Natural killer cell (primary cell): ENCODE measurements around the gene TAF8. TPM values are rescaled to one million over a fixed set of nuclear protein-coding genes. Genes with fewer than 3 reads are reported as not detected.

Experiments
- ATAC-seq, 3 donors: fragments of 150-1000 bp in 2 of 3; fragments of 200-7000 bp in 1 of 3; cut with Tn5 transposase; 1 replicate in 1 of 3; 2 replicates in 2 of 3; pipeline ENCODE4 v1.10.0; 2021; ENCODE audit warnings: mild to moderate bottlenecking in 2 of 3, moderate library complexity in 2 of 3
- DNase-seq, 2 donors: peaks; one replicate each; pipeline versions ENCODE4 v3.0.0 to v3.0.0-alpha.2; 2013 to 2021; ENCODE audit warnings: mixed read lengths in 1 of 2
- H3K27ac ChIP-seq: one replicate; pipeline ENCODE4 v1.5.1; 2013; ENCODE audit warnings: mild to moderate bottlenecking, low read length
- H3K27me3 ChIP-seq: one replicate; pipeline ENCODE4 v1.6.1; 2013; ENCODE audit warnings: low read length; ENCODE audit not compliant: control insufficient read depth, insufficient read depth
- H3K36me3 ChIP-seq: one replicate; pipeline ENCODE4 v1.6.1; 2013; ENCODE audit warnings: low read length; ENCODE audit not compliant: control insufficient read depth, insufficient read depth
- H3K4me1 ChIP-seq: one replicate; pipeline ENCODE4 v1.6.1; 2013; ENCODE audit warnings: low read length; ENCODE audit not compliant: control insufficient read depth, insufficient read depth
- H3K4me3 ChIP-seq: one replicate; pipeline ENCODE4 v1.5.1; 2013; ENCODE audit warnings: low read length
- H3K9me3 ChIP-seq: one replicate; pipeline ENCODE4 v1.6.1; 2013; ENCODE audit warnings: low read length; ENCODE audit not compliant: control insufficient read depth, insufficient read depth
- H3K27ac Mint-ChIP-seq, 2 donors: one replicate each; pipeline ENCODE4 v1.8.0; 2022; ENCODE audit warnings: mild to moderate bottlenecking in 2 of 2, mixed read lengths in 2 of 2, moderate library complexity in 1 of 2
- H3K27me3 Mint-ChIP-seq, 2 donors: one replicate each; pipeline ENCODE4 v1.8.0; 2022; ENCODE audit warnings: low read depth in 2 of 2, mixed read lengths in 2 of 2
- H3K36me3 Mint-ChIP-seq: one replicate; pipeline ENCODE4 v1.8.0; 2022; ENCODE audit warnings: mixed read lengths
- H3K4me1 Mint-ChIP-seq, 2 donors: one replicate each; pipeline ENCODE4 v1.8.0; 2022; ENCODE audit warnings: mixed read lengths in 2 of 2
- H3K4me3 Mint-ChIP-seq: one replicate; pipeline ENCODE4 v1.8.0; 2022; ENCODE audit warnings: mild to moderate bottlenecking, moderate library complexity, mixed read lengths
- H3K9me3 Mint-ChIP-seq, 2 donors: one replicate each; pipeline ENCODE4 v1.8.0; 2022; ENCODE audit warnings: mixed read lengths in 2 of 2
- WGBS: methylation state at CpG from one replicate; pipeline ENCODE4 v1.1.7; 2013; ENCODE audit warnings: missing lambda C conversion rate; ENCODE audit not compliant: insufficient coverage; 5-methylcytosine and 5-hydroxymethylcytosine counted together
- intact Hi-C: fragments of 100-400 bp; cut with micrococcal nuclease; formaldehyde crosslinking; loops from one replicate; pipeline ENCODE4 v1.14.2; 2022
- total RNA-seq, 4 donors: library from RNA; stranded (reverse); fragments of 120-200 nt in 1 of 4; gene quantifications; one replicate each; pipeline versions ENCODE4 v1.2.3 to v1.2.4, GENCODE V29; 2013 to 2022
- TF ChIP-seq, protein P1 (sequence below): fragments of 200-600 bp; IDR thresholded peaks from one replicate; pipeline ENCODE4 v1.8.0; 2022; ENCODE audit warnings: antibody characterized with exemption

Gene TAF8
- total RNA-seq, 3 donors from 2014 or later (not counting 1 experiment from before 2014, with no cell fraction given): 38.4 to 54.2 (median 47.5) TPM

DNA sequence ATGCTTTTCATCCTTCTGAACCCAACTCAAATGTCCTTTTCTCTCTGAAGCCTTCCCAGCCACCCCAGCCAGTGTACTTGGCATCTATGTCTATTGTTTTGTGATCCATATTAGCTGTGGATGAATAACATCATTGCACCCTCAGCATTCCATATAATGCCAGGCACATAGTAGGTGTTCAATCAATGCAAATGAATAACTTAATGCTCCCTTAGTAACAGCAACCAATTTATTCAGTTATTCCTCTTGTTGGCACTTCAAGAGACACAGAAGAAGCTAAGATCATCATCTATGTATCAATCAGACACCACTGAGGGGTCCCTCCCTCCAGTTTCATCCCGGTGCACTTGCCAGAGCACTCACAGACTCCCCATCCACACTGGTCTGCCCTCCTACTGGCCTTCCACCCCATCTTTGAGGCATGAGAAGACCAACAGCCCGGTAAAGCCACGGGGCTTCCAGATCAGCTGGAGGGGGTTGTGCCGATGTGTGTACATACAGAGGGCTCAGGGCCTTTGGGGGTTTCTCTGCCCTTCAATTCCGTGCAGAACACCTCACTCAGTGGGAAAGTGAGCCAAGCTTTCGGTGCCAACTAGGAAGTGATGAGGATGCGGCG is 2.4 kb upstream of the TAF8 start:
- Histone ChIP-seq H3K27me3 (no peaks in the 10 kb centered on the region), H3K4me1 (peaks cover 68% of the 10 kb centered on the region), H3K36me3 (peaks cover 20% of the 10 kb centered on the region), H3K4me3 (peak overlapping the region; percentile 94), H3K9me3 (no peaks in the 10 kb centered on the region), H3K27ac (peak overlapping the region; percentile 64)
- DNase-seq: no peak
- Mint-ChIP-seq H3K4me1 (peaks cover 70 to 84% of the 10 kb centered on the region in 2 donors), H3K27me3 (no peaks in the 10 kb centered on the region), H3K27ac (peak overlapping the region; percentile 87 to 97), H3K36me3 (no peaks in the 10 kb centered on the region), H3K9me3 (no peaks in the 10 kb centered on the region), H3K4me3 (peak overlapping the region; percentile 98)
- 0% methylated on average over 7 of the region's 8 CpGs for WGBS
- TF ChIP-seq, protein P1, sequence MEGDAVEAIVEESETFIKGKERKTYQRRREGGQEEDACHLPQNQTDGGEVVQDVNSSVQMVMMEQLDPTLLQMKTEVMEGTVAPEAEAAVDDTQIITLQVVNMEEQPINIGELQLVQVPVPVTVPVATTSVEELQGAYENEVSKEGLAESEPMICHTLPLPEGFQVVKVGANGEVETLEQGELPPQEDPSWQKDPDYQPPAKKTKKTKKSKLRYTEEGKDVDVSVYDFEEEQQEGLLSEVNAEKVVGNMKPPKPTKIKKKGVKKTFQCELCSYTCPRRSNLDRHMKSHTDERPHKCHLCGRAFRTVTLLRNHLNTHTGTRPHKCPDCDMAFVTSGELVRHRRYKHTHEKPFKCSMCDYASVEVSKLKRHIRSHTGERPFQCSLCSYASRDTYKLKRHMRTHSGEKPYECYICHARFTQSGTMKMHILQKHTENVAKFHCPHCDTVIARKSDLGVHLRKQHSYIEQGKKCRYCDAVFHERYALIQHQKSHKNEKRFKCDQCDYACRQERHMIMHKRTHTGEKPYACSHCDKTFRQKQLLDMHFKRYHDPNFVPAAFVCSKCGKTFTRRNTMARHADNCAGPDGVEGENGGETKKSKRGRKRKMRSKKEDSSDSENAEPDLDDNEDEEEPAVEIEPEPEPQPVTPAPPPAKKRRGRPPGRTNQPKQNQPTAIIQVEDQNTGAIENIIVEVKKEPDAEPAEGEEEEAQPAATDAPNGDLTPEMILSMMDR: no peak
- intact Hi-C loops: no loop called here
- no peak for ATAC-seq

DNA sequence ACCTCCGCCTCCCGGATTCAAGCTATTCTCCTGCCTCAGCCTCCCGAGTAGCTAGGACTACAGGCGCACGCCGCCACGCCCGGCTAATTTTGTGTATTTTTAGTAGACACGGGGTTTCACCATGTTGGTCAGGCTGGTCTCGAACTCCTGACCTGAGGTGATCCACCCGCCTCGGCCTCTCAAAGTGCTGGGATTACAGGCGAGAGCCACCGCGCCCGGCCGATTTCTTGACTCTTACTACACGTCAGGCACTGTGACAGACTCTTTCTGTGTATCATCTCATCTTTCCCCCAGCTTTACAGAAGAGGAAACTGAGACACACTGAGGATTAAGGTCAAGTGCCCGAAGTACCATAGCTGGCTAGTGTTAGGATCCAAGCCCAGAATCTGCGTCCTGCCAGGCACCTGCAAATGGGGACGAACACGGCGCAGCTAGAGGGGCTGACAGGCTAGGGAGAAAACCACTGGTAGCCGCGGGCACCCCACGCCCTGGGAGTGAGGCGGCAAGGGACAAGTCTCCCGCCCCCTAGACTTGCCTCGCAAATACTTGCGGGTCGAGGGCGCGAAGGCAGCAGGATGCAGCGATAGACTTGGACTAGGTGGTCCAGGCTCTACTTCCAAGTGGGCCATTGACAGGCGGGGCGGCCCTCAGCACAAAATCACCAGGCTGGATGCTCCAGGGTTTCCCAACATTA is 1.1 kb upstream of the TAF8 start:
- no peaks in the 10 kb centered on the region for H3K9me3 ChIP-seq
- whole genome bisulfite sequencing: 68% methylated on average over 36 of the region's 36 CpGs
- no peaks in the 10 kb centered on the region for H3K27me3 ChIP-seq
- intact Hi-C loops: no loop called here
- TF ChIP-seq, protein P1: no peak
- no peaks in the 10 kb centered on the region for H3K9me3 Mint-ChIP-seq
- peak overlapping the region; percentile 91 for H3K27ac ChIP-seq
- no peaks in the 10 kb centered on the region for H3K36me3 Mint-ChIP-seq
- no peaks in the 10 kb centered on the region for H3K27me3 Mint-ChIP-seq
- peak overlapping the region; percentile 87 to 97 for H3K27ac Mint-ChIP-seq
- DNase-seq (peak; percentile 23 to 46), ATAC-seq (no peak)
- peaks cover 55% of the 10 kb centered on the region for H3K4me1 ChIP-seq
- peaks cover 12% of the 10 kb centered on the region for H3K36me3 ChIP-seq
- H3K4me3 ChIP-seq: peak overlapping the region; percentile 94
- H3K4me3 Mint-ChIP-seq: peak overlapping the region; percentile 98
- H3K4me1 Mint-ChIP-seq: peaks cover 60 to 77% of the 10 kb centered on the region in 2 donors

DNA sequence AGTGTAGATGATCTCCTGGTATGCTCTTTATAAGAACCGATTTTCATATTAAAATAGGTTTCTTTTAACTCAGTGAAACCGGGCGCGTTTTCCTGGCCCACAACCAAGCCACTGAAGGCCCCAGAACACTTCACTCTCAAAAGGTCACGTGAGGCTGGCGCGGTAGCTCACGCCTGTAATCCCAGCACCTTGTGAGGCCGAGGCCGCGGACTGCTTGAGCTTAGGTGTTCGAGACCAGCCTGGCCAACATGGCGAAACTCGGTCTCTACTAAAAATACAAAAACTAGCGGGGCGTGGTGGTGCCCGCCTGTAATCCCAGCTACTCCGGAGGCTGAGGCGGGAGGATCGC is 402 bp upstream of the TAF8 start:
- peak; percentile 46 to 76 for DNase-seq
- peaks cover 13% of the 10 kb centered on the region for H3K36me3 ChIP-seq

More for the DNA sequence above, 402 bp upstream of the TAF8 start:
- intact Hi-C loops: no loop called here
- Mint-ChIP-seq H3K27me3 (no peaks in the 10 kb centered on the region), H3K36me3 (no peaks in the 10 kb centered on the region), H3K4me3 (peak overlapping the region; percentile 98), H3K27ac (peak overlapping the region; percentile 87 to 97), H3K9me3 (no peaks in the 10 kb centered on the region), H3K4me1 (peaks cover 53 to 71% of the 10 kb centered on the region in 2 donors)
- no peaks in the 10 kb centered on the region for H3K27me3 ChIP-seq
- peak overlapping the region; percentile 91 for H3K27ac ChIP-seq
- TF ChIP-seq, protein P1: no peak
- WGBS: 41% methylated on average over 20 of the region's 20 CpGs
- ATAC-seq: peak in 1 of 3 donors; percentile 2
- peak overlapping the region; percentile 95 for H3K4me3 ChIP-seq
- H3K4me1 ChIP-seq: peaks cover 48% of the 10 kb centered on the region
- no peaks in the 10 kb centered on the region for H3K9me3 ChIP-seq
